Ramos (cell line): ENCODE data around the gene GATA5.

Experiments
- in situ Hi-C: fragments of 300-500 bp; cut with MboI; formaldehyde crosslinking; loops from one replicate; pipeline ENCODE4 v1.14.3; 2022; ENCODE audit warnings: low sequenced_read_pairs; ENCODE audit not compliant: unreplicated experiment

GATA5 gene

GRCh38 chr20:62421716-62421990, 54.1 kb downstream of the GATA5 start:
- in situ Hi-C loops, result no loop called here

GRCh38 chr20:62420846-62421715, 54.7 kb downstream of the GATA5 start:
- in situ Hi-C loops, result no loop called here

GRCh38 chr20:62419759-62420158, 56.0 kb downstream of the GATA5 start:
- in situ Hi-C loops, result no loop called here

GRCh38 chr20:62418709-62419487, 56.9 kb downstream of the GATA5 start:
- in situ Hi-C loops, result no loop called here

GRCh38 chr20:62417981-62418708, 57.6 kb downstream of the GATA5 start:
- in situ Hi-C loops, result no loop called here

GRCh38 chr20:62416651-62417637, 58.9 kb downstream of the GATA5 start:
- in situ Hi-C loops, result no loop called here

- in situ Hi-C loops, result no loop called here
Observed at GRCh38 chr20:62415354-62416111, 60.3 kb downstream of the GATA5 start.

GRCh38 chr20:62413896-62414481, 61.8 kb downstream of the GATA5 start:
- in situ Hi-C loops, result no loop called here
